Panc1 (cell line): ENCODE measurements around the gene CCDC180. TPM values are rescaled to one million over a fixed set of nuclear protein-coding genes. Genes with fewer than 3 reads are reported as not detected.

ENCODE experiments used
- ATAC-seq: fragments of 200-7000 bp; cut with Tn5 transposase; 2 replicates; pipeline ENCODE4 v1.9.1; 2020; ENCODE audit warnings: mild to moderate bottlenecking, moderate library complexity
- BruUV-seq: library from RNA; stranded (reverse); fragments of 400-500 nt; replicated peaks from 2 replicates; lab custom pipeline; 2021; lab: Mats Ljungman, UMichigan
- CTCF ChIA-PET: fragments of 300-600 bp; sonication (Branson Sonifier 250); formaldehyde crosslinking; loops from one replicate; lab custom pipeline; 2022; ENCODE audit warnings: antibody characterized with exemption; lab: Charles Lee
- POLR2A ChIA-PET: fragments of 300-600 bp; sonication (Branson Sonifier 250); formaldehyde crosslinking; loops from one replicate; lab custom pipeline; 2022; ENCODE audit warnings: antibody characterized with exemption; lab: Charles Lee
- DNase-seq: peaks from one replicate; pipeline ENCODE4 v3.0.0-alpha.2; 2010; ENCODE audit warnings: low read depth, low spot score
- H3K27ac ChIP-seq: 2 replicates; pipeline ENCODE4 v1.5.1; 2011; ENCODE audit warnings: mild to moderate bottlenecking, low read length, inconsistent platforms
- H3K27me3 ChIP-seq: fragments of 200-500 bp; sonication (Bioruptor generic); 2 replicates; pipeline ENCODE4 v1.6.0; 2014; ENCODE audit warnings: low read length, inconsistent platforms; ENCODE audit not compliant: control insufficient read depth, insufficient read depth
- H3K36me3 ChIP-seq: fragments of 200-500 bp; sonication (Bioruptor generic); 2 replicates; pipeline ENCODE4 v1.5.1; 2014; ENCODE audit warnings: inconsistent platforms, mild to moderate bottlenecking, low read length, moderate library complexity; ENCODE audit not compliant: control insufficient read depth, insufficient read depth
- H3K4me1 ChIP-seq: 2 replicates; pipeline ENCODE4 v1.5.1; 2011; ENCODE audit warnings: inconsistent platforms, mild to moderate bottlenecking, low read length, moderate library complexity; ENCODE audit not compliant: control insufficient read depth, insufficient read depth
- H3K4me3 ChIP-seq, 2 experiments: 2 replicates each; pipeline ENCODE4 v1.5.1; 2011 to 2012; ENCODE audit warnings: low read depth in 2 of 2, low read length in 2 of 2, mild to moderate bottlenecking in 2 of 2, inconsistent platforms in 1 of 2, moderate library complexity in 1 of 2
- H3K9me3 ChIP-seq: fragments of 200-500 bp; sonication (Bioruptor generic); 2 replicates; pipeline ENCODE4 v1.5.1; 2014; ENCODE audit warnings: low read depth, mild to moderate bottlenecking, inconsistent platforms, low read length, moderate library complexity; ENCODE audit not compliant: control insufficient read depth, insufficient read depth
- CTCF ChIP-seq: fragments of 450-650 bp; IDR thresholded peaks from 2 replicates; pipeline ENCODE4 v1.5.1; 2017; ENCODE audit warnings: mild to moderate bottlenecking
- POLR2AphosphoS5 ChIP-seq: IDR thresholded peaks from 2 replicates; pipeline ENCODE4 v1.6.1; 2012; ENCODE audit warnings: mild to moderate bottlenecking, low read depth, low read length, moderate library complexity
- REST ChIP-seq, 2 experiments: IDR thresholded peaks; 2 replicates each; pipeline ENCODE4 v1.6.1; 2011 to 2012; ENCODE audit warnings: low read depth in 2 of 2, control low read depth in 1 of 2, low read length in 1 of 2, mild to moderate bottlenecking in 1 of 2, moderate library complexity in 1 of 2; ENCODE audit not compliant: insufficient read depth in 1 of 2
- SIN3A ChIP-seq: IDR thresholded peaks from 2 replicates; pipeline ENCODE4 v1.6.1; 2012; ENCODE audit warnings: low read depth, mild to moderate bottlenecking, low read length, moderate library complexity, borderline replicate concordance; ENCODE audit not compliant: insufficient read depth
- TCF7L2 ChIP-seq: IDR thresholded peaks from 2 replicates; pipeline ENCODE4 v1.6.1; 2011; ENCODE audit warnings: mild to moderate bottlenecking, low read depth, low read length, inconsistent platforms
- in situ Hi-C: cut with HindIII; loops from 2 replicates; pipeline ENCODE4 v1.10.0; 2016; ENCODE audit warnings: low sequenced_read_pairs, low pct_unique_long_range_greater_than_20kb
- intact Hi-C: fragments of 100-400 bp; cut with micrococcal nuclease; formaldehyde crosslinking; loops from one replicate; pipeline ENCODE4 v1.10.0; 2022; ENCODE audit not compliant: unreplicated experiment
- total RNA-seq: library from RNA; stranded (reverse); gene quantifications from one replicate; pipeline ENCODE4 v1.2.1, GENCODE V29; 2021; ENCODE audit not compliant: unreplicated experiment

The CCDC180 gene
- total RNA-seq, 1 experiment from 2014 or later = 2.9 TPM

GRCh38 chr9:97348871-97349270 is 41.4 kb downstream of the CCDC180 start:
- H3K36me3 ChIP-seq = no peaks in the 10 kb centered on the region
- in situ Hi-C loops (no loop called here), intact Hi-C loops (no loop called here)
- DNase-seq (no peak), ATAC-seq (no peak)
- CTCF ChIA-PET = no interaction called here
- H3K27me3 ChIP-seq = no peaks in the 10 kb centered on the region
- H3K4me1 ChIP-seq = no peaks in the 10 kb centered on the region
- TF ChIP-seq POLR2AphosphoS5 (no peak), CTCF (no peak), TCF7L2 (no peak), REST (IDR thresholded peaks at IDR 0.05; ENCODE audit: insufficient read depth in 1 of 2, low read depth in 2 of 2, low read length in 1 of 2) (no peak), SIN3A (no peak)
- H3K9me3 ChIP-seq = no peaks in the 10 kb centered on the region
- no peak overlapping the region for H3K4me3 ChIP-seq
- no TSS peak for BruUV-seq
- H3K27ac ChIP-seq = no peak overlapping the region
- POLR2A ChIA-PET = no interaction called here

- ChIA-PET CTCF (no interaction called here), POLR2A (no interaction called here)
- intact Hi-C loops = no loop called here
- H3K27me3 ChIP-seq = no peaks in the 10 kb centered on the region
- ATAC-seq = no peak
- in situ Hi-C loops = no loop called here
- H3K4me1 ChIP-seq = no peaks in the 10 kb centered on the region
- no peaks in the 10 kb centered on the region for H3K9me3 ChIP-seq
- DNase-seq = no peak
- no peak overlapping the region for H3K27ac ChIP-seq
- TF ChIP-seq CTCF (no peak), SIN3A (no peak), POLR2AphosphoS5 (no peak), TCF7L2 (no peak), REST (IDR thresholded peaks at IDR 0.05; ENCODE audit: insufficient read depth in 1 of 2, low read depth in 2 of 2, low read length in 1 of 2) (no peak)
- BruUV-seq = no TSS peak
- no peaks in the 10 kb centered on the region for H3K36me3 ChIP-seq
- no peak overlapping the region for H3K4me3 ChIP-seq
Observed at GRCh38 chr9:97349400-97349799, 41.9 kb downstream of the CCDC180 start.
